IMR-90 (cell line): ENCODE data around the gene USP17L25. TPM values are rescaled to one million over a fixed set of nuclear protein-coding genes. Genes with fewer than 3 reads are reported as not detected.
"Not testable (repeated sequence)": the region's sequence is repeated elsewhere in the genome, so short reads cannot be mapped to it uniquely, and the experiment has no call there.

Experiments
- ATAC-seq: fragments of 200-7000 bp; cut with Tn5 transposase; 2 replicates; pipeline ENCODE4 v1.9.1; 2020; ENCODE audit warnings: low read depth, mild to moderate bottlenecking, moderate library complexity
- BruUV-seq: library from RNA; stranded (reverse); fragments of 400-500 nt; replicated peaks from 2 replicates; lab custom pipeline; 2021; lab: Mats Ljungman, UMichigan
- CTCF ChIA-PET: fragments of 300-600 bp; formaldehyde crosslinking; extraction: SDS; loops from one replicate; lab custom pipeline; 2021; ENCODE audit warnings: antibody characterized with exemption; lab: Yijun Ruan, JAX
- POLR2A ChIA-PET: fragments of 300-600 bp; sonication (Branson Sonifier 250); formaldehyde crosslinking; loops from one replicate; lab custom pipeline; 2022; ENCODE audit warnings: antibody characterized with exemption; ENCODE audit not compliant: unreplicated experiment; lab: Charles Lee
- DNase-seq: peaks from one replicate; pipeline ENCODE4 v3.0.0; 2013
- H2AFZ ChIP-seq: replicated peaks from 2 replicates; pipeline ENCODE3; 2013; ENCODE audit warnings: low read length, mild to moderate bottlenecking; ENCODE audit not compliant: poor library complexity
- H2AK5ac ChIP-seq: 2 replicates; pipeline ENCODE4 v1.6.1; 2013; ENCODE audit warnings: low read depth, low read length, inconsistent platforms
- H2AK9ac ChIP-seq: replicated peaks from 2 replicates; pipeline ENCODE3; 2013; ENCODE audit warnings: mild to moderate bottlenecking, low read depth, low read length, moderate library complexity; ENCODE audit not compliant: poor library complexity
- H2BK120ac ChIP-seq: 2 replicates; pipeline ENCODE4 v1.6.1; 2013; ENCODE audit warnings: low read depth, low read length, inconsistent platforms
- H2BK15ac ChIP-seq: 3 replicates; pipeline ENCODE4 v1.6.1; 2013; ENCODE audit warnings: low read depth, low read length, inconsistent platforms
- H2BK20ac ChIP-seq: 2 replicates; pipeline ENCODE4 v1.6.1; 2013; ENCODE audit warnings: low read depth, mild to moderate bottlenecking, inconsistent platforms, low read length, moderate library complexity
- H2BK5ac ChIP-seq: 2 replicates; pipeline ENCODE4 v1.6.1; 2013; ENCODE audit warnings: mild to moderate bottlenecking, low read depth, low read length, inconsistent platforms; ENCODE audit not compliant: poor library complexity, severe bottlenecking
- H3K14ac ChIP-seq: replicated peaks from 2 replicates; pipeline ENCODE4 v1.6.1; 2013; ENCODE audit warnings: low read depth, low read length, inconsistent platforms
- H3K18ac ChIP-seq: 2 replicates; pipeline ENCODE4 v1.6.1; 2013; ENCODE audit warnings: low read depth, low read length, control low read depth
- H3K23ac ChIP-seq: 2 replicates; pipeline ENCODE4 v1.6.1; 2013; ENCODE audit warnings: low read depth, low read length, inconsistent platforms
- H3K27ac ChIP-seq: 2 replicates; pipeline ENCODE4 v1.5.1; 2013; ENCODE audit warnings: mild to moderate bottlenecking, control low read depth, low read length; ENCODE audit not compliant: insufficient read depth
- H3K27me3 ChIP-seq: 2 replicates; pipeline ENCODE4 v1.6.1; 2013; ENCODE audit warnings: low read length; ENCODE audit not compliant: control insufficient read depth, insufficient read depth
- H3K36me3 ChIP-seq: 2 replicates; pipeline ENCODE4 v1.6.1; 2013; ENCODE audit warnings: low read length, mixed read lengths; ENCODE audit not compliant: control insufficient read depth, insufficient read depth
- H3K4ac ChIP-seq: 2 replicates; pipeline ENCODE4 v1.6.1; 2013; ENCODE audit warnings: low read depth, low read length, inconsistent platforms
- H3K4me1 ChIP-seq: 2 replicates; pipeline ENCODE4 v1.6.1; 2013; ENCODE audit warnings: low read length, mixed read lengths; ENCODE audit not compliant: control insufficient read depth, insufficient read depth
- H3K4me2 ChIP-seq: 2 replicates; pipeline ENCODE4 v1.6.1; 2013; ENCODE audit warnings: low read depth, mild to moderate bottlenecking, control low read depth, low read length, moderate library complexity
- H3K4me3 ChIP-seq: 2 replicates; pipeline ENCODE4 v1.5.1; 2013; ENCODE audit warnings: low read depth, mild to moderate bottlenecking, control low read depth, low read length, moderate library complexity; ENCODE audit not compliant: insufficient read depth
- H3K56ac ChIP-seq: 2 replicates; pipeline ENCODE4 v1.6.1; 2013; ENCODE audit warnings: low read length, inconsistent platforms; ENCODE audit not compliant: insufficient read depth; ENCODE audit errors: extremely low read depth
- H3K79me1 ChIP-seq, 2 experiments: 2 replicates each; pipeline ENCODE4 v1.6.1; 2013; ENCODE audit warnings: low read length in 2 of 2, inconsistent platforms in 1 of 2, low read depth in 1 of 2
- H3K9ac ChIP-seq: 2 replicates; pipeline ENCODE4 v1.6.1; 2013; ENCODE audit warnings: low read depth, low read length, control low read depth
- H3K9me1 ChIP-seq: 2 replicates; pipeline ENCODE4 v1.6.1; 2013; ENCODE audit warnings: low read length, inconsistent platforms; ENCODE audit not compliant: insufficient read depth
- H3K9me3 ChIP-seq: 2 replicates; pipeline ENCODE4 v1.6.1; 2013; ENCODE audit warnings: low read length; ENCODE audit not compliant: control insufficient read depth, insufficient read depth
- H4K20me1 ChIP-seq: 2 replicates; pipeline ENCODE4 v1.6.1; 2013; ENCODE audit warnings: low read length, inconsistent platforms; ENCODE audit not compliant: insufficient read depth
- H4K5ac ChIP-seq: 2 replicates; pipeline ENCODE4 v1.6.1; 2013; ENCODE audit warnings: mild to moderate bottlenecking, low read depth, low read length, control low read depth
- H4K8ac ChIP-seq, 2 experiments: 2 replicates each; pipeline ENCODE4 v1.6.1; 2013; ENCODE audit warnings: low read depth in 2 of 2, low read length in 2 of 2, control low read depth in 1 of 2, inconsistent platforms in 1 of 2
- H4K91ac ChIP-seq: 2 replicates; pipeline ENCODE4 v1.6.1; 2013; ENCODE audit warnings: low read depth, low read length, inconsistent platforms; ENCODE audit not compliant: insufficient read depth
- WGBS, 2 experiments: methylation state at CpG; one replicate each; pipeline versions ENCODE4 v1.1.5 to v1.1.7; 2013; ENCODE audit warnings: missing lambda C conversion rate in 2 of 2; ENCODE audit not compliant: insufficient read length in 1 of 2; ENCODE audit errors: extremely low coverage in 2 of 2; 5-methylcytosine and 5-hydroxymethylcytosine counted together
- dilution Hi-C: fragments of 300-500 bp; cut with HindIII; formaldehyde crosslinking; loops from one replicate; pipeline ENCODE4 v1.14.3; 2018; ENCODE audit warnings: low sequenced_read_pairs; ENCODE audit not compliant: unreplicated experiment
- in situ Hi-C: fragments of 300-500 bp; cut with MboI; formaldehyde crosslinking; loops from 3 replicates; pipeline ENCODE4 v1.14.3; 2019; ENCODE audit warnings: low sequenced_read_pairs, inconsistent platforms, mixed read lengths
- intact Hi-C: fragments of 100-400 bp; cut with micrococcal nuclease; formaldehyde crosslinking; loops from 2 replicates; pipeline ENCODE4 v1.10.0; 2022
- polyA plus RNA-seq, 3 experiments: library from polyadenylated mRNA; depleted of rRNA; stranded (reverse); fragments of >200 nt; gene quantifications; 2 replicates each; pipeline ENCODE4 v1.2.3, GENCODE V29; 2012; ENCODE audit warnings: low replicate concordance in 1 of 3
- total RNA-seq: library from RNA; depleted of rRNA; stranded (reverse); fragments of >200 nt; gene quantifications from 2 replicates; pipeline ENCODE4 v1.2.3, GENCODE V29; 2012

Gene USP17L25
- total and polyA plus RNA-seq, 2 of the 4 experiments (the other 2 are of a cell fraction) = not detected

DNA sequence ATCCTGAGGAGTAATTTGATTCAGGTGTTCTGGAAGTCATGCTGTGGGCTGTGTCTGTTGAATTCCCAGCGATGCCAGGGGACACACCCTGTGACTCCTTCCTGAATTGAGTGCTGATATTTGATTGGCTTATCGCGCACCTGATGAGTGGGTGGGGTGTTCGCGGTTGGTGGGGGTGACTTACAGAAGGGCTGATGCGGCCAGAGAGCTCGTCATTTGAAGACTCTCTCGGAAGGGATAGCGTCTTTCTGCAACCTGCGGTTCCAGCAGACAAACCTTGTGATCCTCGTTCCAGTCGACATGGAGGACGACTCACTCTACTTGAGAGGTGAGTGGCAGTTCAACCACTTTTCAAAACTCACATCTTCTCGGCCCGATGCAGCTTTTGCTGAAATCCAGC is 23.6 kb downstream of the USP17L25 start, which contains the start of gene USP17L29:
Gene USP17L29 (plus strand): TSS at position 301 of the 400 bp plus-strand sequence. CDS start 0 bp downstream, at position 301.
- H3K36me3 ChIP-seq, dilution Hi-C loops, in situ Hi-C loops: not testable (repeated sequence)

DNA sequence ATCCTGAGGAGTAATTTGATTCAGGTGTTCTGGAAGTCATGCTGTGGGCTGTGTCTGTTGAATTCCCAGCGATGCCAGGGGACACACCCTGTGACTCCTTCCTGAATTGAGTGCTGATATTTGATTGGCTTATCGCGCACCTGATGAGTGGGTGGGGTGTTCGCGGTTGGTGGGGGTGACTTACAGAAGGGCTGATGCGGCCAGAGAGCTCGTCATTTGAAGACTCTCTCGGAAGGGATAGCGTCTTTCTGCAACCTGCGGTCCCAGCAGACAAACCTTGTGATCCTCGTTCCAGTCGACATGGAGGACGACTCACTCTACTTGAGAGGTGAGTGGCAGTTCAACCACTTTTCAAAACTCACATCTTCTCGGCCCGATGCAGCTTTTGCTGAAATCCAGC is 33.1 kb downstream of the USP17L25 start, which contains the start of gene USP17L30:
Gene USP17L30 (plus strand): TSS at position 301 of the 400 bp plus-strand sequence. CDS start 0 bp downstream, at position 301.
- H3K4ac ChIP-seq, dilution Hi-C loops, H3K23ac ChIP-seq, DNase-seq, H3K79me1 ChIP-seq, H2AK9ac ChIP-seq, H3K9me3 ChIP-seq, POLR2A ChIA-PET, ATAC-seq, in situ Hi-C loops, H3K27ac ChIP-seq, H2AK5ac ChIP-seq, H2BK120ac ChIP-seq, H3K18ac ChIP-seq, CTCF ChIA-PET, H4K20me1 ChIP-seq, H4K8ac ChIP-seq, H2BK5ac ChIP-seq, H3K27me3 ChIP-seq, H4K91ac ChIP-seq, H3K9me1 ChIP-seq, H2AFZ ChIP-seq, H3K4me1 ChIP-seq, H2BK15ac ChIP-seq, intact Hi-C loops, H3K9ac ChIP-seq, H3K14ac ChIP-seq, H2BK20ac ChIP-seq, H3K4me3 ChIP-seq, BruUV-seq, H3K56ac ChIP-seq, H3K36me3 ChIP-seq, H3K4me2 ChIP-seq, H4K5ac ChIP-seq: not testable (repeated sequence)
- WGBS, 2 experiments = no CpG with 5 or more reads among the region's 15 CpGs

More for the DNA sequence above, 23.6 kb downstream of the USP17L25 start, which contains the start of gene USP17L29:
- H3K56ac ChIP-seq, DNase-seq, H3K4me2 ChIP-seq, H2AFZ ChIP-seq, H4K8ac ChIP-seq, H4K5ac ChIP-seq, H3K4me3 ChIP-seq, H2AK5ac ChIP-seq, H3K9me3 ChIP-seq, H3K9ac ChIP-seq, H2BK120ac ChIP-seq, H3K79me1 ChIP-seq, H4K91ac ChIP-seq, H3K9me1 ChIP-seq, intact Hi-C loops, H2BK15ac ChIP-seq, CTCF ChIA-PET, H3K23ac ChIP-seq, H3K27me3 ChIP-seq, BruUV-seq, ATAC-seq, H2AK9ac ChIP-seq, H3K18ac ChIP-seq, H3K14ac ChIP-seq, H3K4me1 ChIP-seq, POLR2A ChIA-PET, H3K27ac ChIP-seq, H4K20me1 ChIP-seq, H2BK20ac ChIP-seq, H2BK5ac ChIP-seq, H3K4ac ChIP-seq: not testable (repeated sequence)
- no CpG with 5 or more reads among the region's 15 CpGs for WGBS, 2 experiments
